Ovary (tissue), 9 donors: ENCODE measurements around the gene DMBX1. TPM values are rescaled to one million over a fixed set of nuclear protein-coding genes. Genes with fewer than 3 reads are reported as not detected.

ENCODE experiments used
- DNase-seq, 5 donors: peaks; one replicate each; pipeline ENCODE4 v3.0.0-alpha.2; 2019 to 2020
- H3K27ac ChIP-seq, 2 donors: fragments of 200-600 bp; one replicate each; pipeline versions ENCODE4 v1.5.1 to v1.8.0; 2019 to 2022
- H3K27me3 ChIP-seq: fragments of 200-600 bp; one replicate; pipeline ENCODE4 v1.8.0; 2022
- H3K36me3 ChIP-seq: fragments of 200-600 bp; sonication (generic); one replicate; pipeline ENCODE4 v1.5.1; 2019
- H3K4me1 ChIP-seq: one replicate; pipeline ENCODE4 v1.8.1; 2013; ENCODE audit warnings: mild to moderate bottlenecking, moderate library complexity; ENCODE audit not compliant: insufficient read depth
- H3K4me3 ChIP-seq: fragments of 200-600 bp; sonication (generic); one replicate; pipeline ENCODE4 v1.5.1; 2017
- H3K9me3 ChIP-seq, 2 donors: fragments of 200-600 bp in 1 of 2; sonication (generic) in 1 of 2; one replicate each; pipeline versions ENCODE4 v1.5.1 to v1.8.1; 2013 to 2019; ENCODE audit warnings: mild to moderate bottlenecking in 1 of 2, moderate library complexity in 1 of 2
- CTCF ChIP-seq, 3 donors: fragments of 450-650 bp in 2 of 3; fragments of 200-600 bp in 1 of 3; IDR thresholded peaks; one replicate each; pipeline versions ENCODE4 v1.5.1 to v1.8.0; 2016 to 2022; ENCODE audit warnings: antibody characterized with exemption in 3 of 3, mild to moderate bottlenecking in 1 of 3
- EP300 ChIP-seq: sonication (generic); formaldehyde crosslinking; IDR thresholded peaks from one replicate; pipeline ENCODE4 v1.6.1; 2017; ENCODE audit warnings: antibody characterized with exemption
- POLR2A ChIP-seq: fragments of 450-650 bp; IDR thresholded peaks from one replicate; pipeline ENCODE4 v1.6.1; 2017; ENCODE audit warnings: antibody characterized with exemption, mild to moderate bottlenecking, moderate library complexity
- WGBS, 3 donors: extraction: QIAGEN DNeasy Blood & Tissue Kit in 1 of 3; methylation state at CpG; one replicate each; pipeline versions ENCODE4 v1.1.5 to v1.1.7; 2013 to 2017; 5-methylcytosine and 5-hydroxymethylcytosine counted together
- intact Hi-C, 4 donors: fragments of 100-400 bp; cut with DNase I; formaldehyde crosslinking; loops; one replicate each; pipeline versions ENCODE4 v1.11.0 to v1.15.1; 2022 to 2023
- polyA plus RNA-seq, 2 donors: library from polyadenylated mRNA; stranded (reverse); fragments of 200-250 nt in 1 of 2; fragments of 350-450 nt in 1 of 2; fragmentation: Illumina TruSeq in 1 of 2; extraction: RNeasy Lipid Tissue Mini Kit (QIAGEN cat#74804) in 1 of 2; gene quantifications; one replicate each; pipeline ENCODE4 v1.2.3, GENCODE V29; 2013 to 2014
- total RNA-seq, 7 donors: library from RNA; depleted of rRNA in 2 of 7; stranded (reverse); fragments of >200 nt in 2 of 7; fragmentation: NEBNext Ultra II Directional in 3 of 7; extraction: Animal tissue kit (Norgen Biotek cat#: 25700) in 3 of 7; gene quantifications; one replicate each; pipeline versions ENCODE4 v1.1.0 to v1.2.4, GENCODE V29; 2016 to 2023
- donor health status: DM: no; HTN: no; CAD: no; lungs with moderate emphysema.
- donor health status: DM: no; HTN: no; CAD: no.
- donor health status: Bipolar disorder and iron deficiency.
- donor health status: DM: yes; HTN: yes; CAD: no.
- donor health status: DM: no; HTN: no; CAD: no.
- donor health status: DM: yes; HTN: yes; CAD: no.

The DMBX1 gene
- total and polyA plus RNA-seq, 9 donors = not detected

DNA sequence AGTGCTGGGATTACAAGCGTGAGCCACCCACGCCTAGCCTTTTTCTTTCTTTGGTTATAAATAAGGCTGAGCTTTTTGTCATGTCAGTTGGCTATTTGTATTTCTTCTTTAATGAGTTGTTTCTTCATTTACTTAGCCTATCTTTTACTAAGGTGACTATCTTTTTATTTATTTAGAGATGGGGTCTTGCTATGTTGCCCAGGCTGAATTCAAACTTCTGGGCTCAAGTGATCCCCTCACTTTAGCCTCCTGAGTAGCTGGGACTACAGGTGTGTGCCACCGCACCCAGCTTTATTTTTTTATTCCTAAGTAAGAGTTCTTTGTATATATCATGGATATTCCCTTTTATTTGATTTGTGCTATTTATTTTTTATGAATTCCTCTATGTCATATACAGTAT, 11.9 kb downstream of the DMBX1 start:
- intact Hi-C loops = no loop called here
- Histone ChIP-seq H3K36me3 (no peaks in the 10 kb centered on the region), H3K27ac (no peak overlapping the region), H3K9me3 (no peaks in the 10 kb centered on the region), H3K4me1 (no peaks in the 10 kb centered on the region), H3K27me3 (no peaks in the 10 kb centered on the region), H3K4me3 (no peak overlapping the region)
- WGBS, 3 donors = 81 to 88% (median 85%) methylated on average over 3 of the region's 3 CpGs
- TF ChIP-seq EP300 = no peak
- no peak for DNase-seq

DNA sequence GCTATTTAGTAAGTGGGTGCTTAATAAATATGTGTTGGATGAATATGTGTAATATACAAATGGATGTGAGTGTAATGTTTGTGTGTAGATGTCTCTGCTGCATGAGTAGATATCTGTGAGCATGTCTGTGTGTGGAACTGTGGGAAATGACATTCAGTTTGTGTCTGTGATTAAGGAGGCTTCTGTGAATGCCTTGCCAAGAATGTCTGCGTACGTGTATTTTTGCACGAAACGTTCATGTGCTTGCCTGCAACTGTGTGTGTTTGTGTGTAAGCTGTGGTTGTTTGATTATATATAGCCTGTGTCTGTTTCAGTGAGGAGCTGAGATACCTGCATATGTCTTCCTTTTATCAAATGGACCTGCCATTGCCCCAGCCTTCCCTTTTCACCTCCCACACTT, 13.8 kb downstream of the DMBX1 start:
- intact Hi-C loops = no loop called here
- TF ChIP-seq POLR2A = no peak
- TF ChIP-seq EP300 = no peak
- TF ChIP-seq CTCF (IDR thresholded peaks at IDR 0.05) = no peak
- Histone ChIP-seq H3K9me3 (no peaks in the 10 kb centered on the region), H3K27me3 (no peaks in the 10 kb centered on the region), H3K4me3 (no peak overlapping the region), H3K27ac (no peak overlapping the region), H3K4me1 (no peaks in the 10 kb centered on the region), H3K36me3 (no peaks in the 10 kb centered on the region)
- no peak for DNase-seq
- WGBS, 3 donors = 49 to 66% (median 53%) methylated on average over 4 of the region's 4 CpGs

DNA sequence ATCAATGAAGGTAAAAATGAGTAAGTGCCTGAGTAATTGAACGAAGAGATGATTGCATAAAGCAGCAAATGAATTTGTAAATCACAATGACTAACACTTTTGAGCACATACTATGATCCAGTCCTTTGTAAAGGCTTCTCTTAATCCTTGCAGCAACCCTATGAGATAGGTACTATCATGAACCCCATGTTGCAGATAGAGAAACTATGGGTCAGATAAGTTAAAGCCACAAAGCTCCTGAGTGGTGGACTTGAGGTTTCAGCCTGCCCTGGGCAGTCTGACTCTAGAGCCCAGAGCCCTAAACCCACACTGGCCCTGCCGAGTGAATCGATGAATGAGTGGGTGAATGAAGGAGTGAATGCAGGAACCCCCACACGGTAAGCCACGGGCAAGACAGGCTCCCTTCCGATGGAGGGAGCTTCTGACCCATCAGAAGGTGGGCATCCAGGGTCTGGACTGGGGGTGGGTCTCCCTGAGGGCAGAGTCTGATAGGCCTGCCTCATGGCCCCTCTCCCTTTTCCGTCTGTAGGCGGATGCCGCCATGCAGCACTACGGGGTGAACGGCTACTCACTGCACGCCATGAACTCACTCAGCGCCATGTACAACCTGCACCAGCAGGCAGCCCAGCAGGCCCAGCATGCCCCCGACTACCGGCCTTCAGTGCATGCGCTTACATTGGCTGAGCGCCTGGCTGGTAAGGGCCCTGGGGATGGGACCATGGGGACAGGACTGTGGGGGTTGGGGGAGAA, 17.0 kb downstream of the DMBX1 start:
- WGBS, 3 donors = 71 to 75% (median 74%) methylated on average over 16 to 17 of the region's 17 CpGs
- no peaks in the 10 kb centered on the region for H3K4me1 ChIP-seq
- no peak for TF ChIP-seq CTCF (IDR thresholded peaks at IDR 0.05)
- TF ChIP-seq POLR2A = no peak
- TF ChIP-seq EP300 = no peak
- H3K36me3 ChIP-seq = no peaks in the 10 kb centered on the region
- H3K9me3 ChIP-seq = no peaks in the 10 kb centered on the region
- H3K27ac ChIP-seq = no peak overlapping the region
- intact Hi-C loops = no loop called here
- no peaks in the 10 kb centered on the region for H3K27me3 ChIP-seq
- DNase-seq = no peak
- no peak overlapping the region for H3K4me3 ChIP-seq

DNA sequence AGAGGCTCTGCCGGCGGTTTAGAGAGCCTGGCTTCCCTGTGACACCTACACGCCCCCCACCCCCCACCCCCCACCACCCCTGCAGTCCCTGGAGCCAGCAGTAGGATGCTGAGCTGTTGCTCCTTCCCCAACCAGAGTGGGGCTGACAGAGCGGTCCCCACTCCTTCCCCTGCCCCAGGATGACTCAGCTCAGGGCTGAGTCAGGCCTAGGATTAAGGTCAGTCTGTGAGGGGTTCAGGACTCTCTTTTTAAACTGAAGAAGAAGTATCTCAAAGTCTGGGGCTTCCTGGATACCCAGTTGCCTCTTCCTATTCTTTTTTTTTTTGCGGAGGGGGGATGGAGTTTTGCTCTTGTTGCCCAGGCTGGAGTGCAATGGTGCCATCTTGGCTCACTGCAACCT, 19.1 kb downstream of the DMBX1 start:
- no peaks in the 10 kb centered on the region for H3K27me3 ChIP-seq
- no peak overlapping the region for H3K4me3 ChIP-seq
- no peaks in the 10 kb centered on the region for H3K9me3 ChIP-seq
- intact Hi-C loops = no loop called here
- no peak for DNase-seq
- 66 to 75% (median 66%) methylated on average over 5 of the region's 5 CpGs for WGBS, 3 donors
- H3K4me1 ChIP-seq = no peaks in the 10 kb centered on the region
- H3K27ac ChIP-seq = no peak overlapping the region
- H3K36me3 ChIP-seq = no peaks in the 10 kb centered on the region
- TF ChIP-seq POLR2A = no peak
- TF ChIP-seq EP300 = no peak
- no peak for TF ChIP-seq CTCF (IDR thresholded peaks at IDR 0.05)

DNA sequence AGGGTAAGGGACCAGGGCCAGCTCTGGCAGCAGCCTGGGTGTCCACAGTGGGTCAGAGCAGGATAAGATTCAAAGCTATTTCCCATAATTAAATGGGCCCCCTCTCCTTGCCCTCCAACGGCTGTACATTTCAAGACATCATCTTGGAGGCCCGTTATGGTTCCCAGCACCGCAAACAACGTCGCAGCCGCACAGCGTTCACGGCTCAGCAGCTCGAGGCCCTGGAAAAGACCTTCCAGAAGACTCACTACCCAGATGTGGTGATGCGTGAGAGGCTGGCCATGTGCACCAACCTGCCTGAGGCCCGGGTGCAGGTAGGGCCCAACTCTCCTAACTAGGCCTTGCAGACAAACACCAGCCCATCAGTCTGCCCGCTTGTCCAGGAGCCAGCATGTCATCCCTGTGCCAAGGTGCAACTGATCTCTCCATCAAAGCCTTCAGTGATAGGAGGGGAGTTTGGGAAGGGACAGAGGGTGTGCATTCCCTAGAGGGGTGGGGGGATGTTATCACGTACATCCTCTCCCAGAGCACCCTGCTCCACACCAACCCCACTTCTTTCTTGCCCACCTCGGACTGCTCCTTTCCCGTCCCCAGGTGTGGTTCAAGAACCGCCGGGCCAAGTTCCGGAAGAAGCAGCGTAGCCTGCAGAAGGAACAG, 20.8 kb downstream of the DMBX1 start:
- Histone ChIP-seq H3K27ac (no peak overlapping the region), H3K4me1 (no peaks in the 10 kb centered on the region), H3K9me3 (no peaks in the 10 kb centered on the region), H3K27me3 (no peaks in the 10 kb centered on the region), H3K4me3 (no peak overlapping the region), H3K36me3 (no peaks in the 10 kb centered on the region)
- WGBS, 3 donors = 90 to 94% (median 92%) methylated on average over 19 of the region's 19 CpGs
- no peak for TF ChIP-seq POLR2A
- TF ChIP-seq CTCF (IDR thresholded peaks at IDR 0.05) = no peak
- TF ChIP-seq EP300 = no peak
- DNase-seq = no peak
- intact Hi-C loops = no loop called here
